Stomach (tissue), 9 donors: ENCODE data around the gene KLF14. TPM values are rescaled to one million over a fixed set of nuclear protein-coding genes. Genes with fewer than 3 reads are reported as not detected.

Experiments
- DNase-seq, 2 donors: peaks; one replicate each; pipeline versions ENCODE4 v3.0.0 to v3.0.0-alpha.2; 2013 to 2019
- H3K27ac ChIP-seq, 5 donors: fragments of 200-600 bp in 4 of 5; sonication (generic) in 4 of 5; one replicate each; pipeline ENCODE4 v1.5.1; 2013 to 2019; ENCODE audit warnings: mild to moderate bottlenecking in 1 of 5, moderate library complexity in 1 of 5
- H3K27me3 ChIP-seq, 3 donors: fragments of 200-600 bp; sonication (generic); one replicate each; pipeline ENCODE4 v1.5.1; 2017 to 2019; ENCODE audit warnings: mixed run types in 1 of 3
- H3K36me3 ChIP-seq, 4 donors: fragments of 200-600 bp; sonication (generic); 1 replicate in 3 of 4; 2 replicates in 1 of 4; pipeline ENCODE4 v1.5.1; 2016 to 2019
- H3K4me1 ChIP-seq, 4 donors: fragments of 200-600 bp; sonication (generic); one replicate each; pipeline ENCODE4 v1.5.1; 2016 to 2019
- H3K4me3 ChIP-seq, 4 donors: fragments of 200-600 bp; sonication (generic) in 3 of 4; one replicate each; pipeline ENCODE4 v1.5.1; 2016 to 2019; ENCODE audit warnings: mild to moderate bottlenecking in 1 of 4
- H3K9me3 ChIP-seq, 4 donors: fragments of 200-600 bp; sonication (generic); one replicate each; pipeline ENCODE4 v1.5.1; 2016 to 2019
- CTCF ChIP-seq, 7 experiments: fragments of 450-650 bp in 4 of 7; fragments of 200-600 bp in 3 of 7; sonication (generic) in 3 of 7; IDR thresholded peaks; one replicate each; pipeline ENCODE4 v1.5.1; 2016 to 2019; ENCODE audit warnings: antibody characterized with exemption in 7 of 7, control low read depth in 2 of 7, mild to moderate bottlenecking in 1 of 7
- EP300 ChIP-seq: sonication (generic); formaldehyde crosslinking; IDR thresholded peaks from one replicate; pipeline ENCODE4 v1.6.1; 2017; ENCODE audit warnings: antibody characterized with exemption
- POLR2A ChIP-seq, 4 donors: fragments of 450-650 bp; IDR thresholded peaks; one replicate each; pipeline ENCODE4 v1.6.1; 2016; ENCODE audit warnings: antibody characterized with exemption in 4 of 4, control low read depth in 2 of 4, mild to moderate bottlenecking in 1 of 4, moderate library complexity in 1 of 4
- POLR2AphosphoS5 ChIP-seq, 3 donors: sonication (generic); formaldehyde crosslinking; IDR thresholded peaks; one replicate each; pipeline ENCODE4 v1.6.1; 2016; ENCODE audit warnings: antibody characterized with exemption in 3 of 3
- WGBS, 5 donors: extraction: QIAGEN DNeasy Blood & Tissue Kit in 3 of 5; methylation state at CpG; one replicate each; pipeline versions ENCODE4 v1.1.5 to v1.1.7; 2013 to 2018; 5-methylcytosine and 5-hydroxymethylcytosine counted together
- intact Hi-C: fragments of 100-400 bp; cut with DNase I; formaldehyde crosslinking; loops from one replicate; pipeline ENCODE4 v1.15.1; 2023; ENCODE audit warnings: low total_unique reads
- polyA plus RNA-seq, 3 donors: library from polyadenylated mRNA; stranded (reverse); fragments of 200-250 nt; gene quantifications; one replicate each; pipeline ENCODE4 v1.2.3, GENCODE V29; 2013
- total RNA-seq, 5 donors: library from RNA; depleted of rRNA; stranded (reverse); fragments of >200 nt; gene quantifications; one replicate each; pipeline versions ENCODE4 v1.1.0 to v1.2.3, GENCODE V29; 2014 to 2016
- donor health status: healthy with polysubstance abuse.
- donor health status: Bipolar disorder and iron deficiency.
- donor health status: healthy.

KLF14 gene
- total and polyA plus RNA-seq, 8 donors: 0.37 TPM; not detected in 7

- 89 to 98% (median 92%) methylated on average over 2 of the region's 2 CpGs for WGBS, 5 donors
- TF ChIP-seq CTCF (IDR thresholded peaks at IDR 0.05) (no peak), POLR2AphosphoS5 (IDR thresholded peaks at IDR 0.05) (no peak), EP300 (no peak), POLR2A (IDR thresholded peaks at IDR 0.05) (no peak)
- H3K4me3 ChIP-seq: no peak overlapping the region
- H3K27me3 ChIP-seq: no peaks in the 10 kb centered on the region
- peaks cover 0 to 8% (median 0%) of the 10 kb centered on the region in 4 donors for H3K9me3 ChIP-seq
- no peaks in the 10 kb centered on the region for H3K36me3 ChIP-seq
- intact Hi-C loops: no loop called here
- no peaks in the 10 kb centered on the region for H3K4me1 ChIP-seq
- DNase-seq: no peak
- no peak overlapping the region for H3K27ac ChIP-seq
Measured at GRCh38 chr7:130701650-130702049, 32.4 kb downstream of the KLF14 start.

- Histone ChIP-seq H3K4me1 (no peaks in the 10 kb centered on the region), H3K27me3 (no peaks in the 10 kb centered on the region), H3K9me3 (no peaks in the 10 kb centered on the region), H3K4me3 (no peak overlapping the region), H3K36me3 (no peaks in the 10 kb centered on the region), H3K27ac (no peak overlapping the region)
- TF ChIP-seq CTCF (IDR thresholded peaks at IDR 0.05): no peak
- TF ChIP-seq POLR2A (IDR thresholded peaks at IDR 0.05): no peak
- TF ChIP-seq EP300: no peak
- TF ChIP-seq POLR2AphosphoS5 (IDR thresholded peaks at IDR 0.05): no peak
- intact Hi-C loops: no loop called here
- WGBS, 5 donors: 84 to 95% (median 93%) methylated on average over 1 of the region's 1 CpG
- DNase-seq: no peak
Measured at GRCh38 chr7:130700760-130701159, 33.2 kb downstream of the KLF14 start.

GRCh38 chr7:130699686-130700085, 34.3 kb downstream of the KLF14 start:
- DNase-seq: no peak
- H3K4me1 ChIP-seq: no peaks in the 10 kb centered on the region
- TF ChIP-seq EP300 (no peak), POLR2AphosphoS5 (IDR thresholded peaks at IDR 0.05) (no peak), CTCF (IDR thresholded peaks at IDR 0.05) (no peak), POLR2A (IDR thresholded peaks at IDR 0.05) (no peak)
- H3K4me3 ChIP-seq: no peak overlapping the region
- no peaks in the 10 kb centered on the region for H3K27me3 ChIP-seq
- no peaks in the 10 kb centered on the region for H3K9me3 ChIP-seq
- intact Hi-C loops: no loop called here
- WGBS, 5 donors: 58 to 64% (median 63%) methylated on average over 4 of the region's 4 CpGs
- no peak overlapping the region for H3K27ac ChIP-seq
- H3K36me3 ChIP-seq: no peaks in the 10 kb centered on the region

- no peak overlapping the region for H3K4me3 ChIP-seq
- no peaks in the 10 kb centered on the region for H3K9me3 ChIP-seq
- TF ChIP-seq CTCF (IDR thresholded peaks at IDR 0.05): no peak
- TF ChIP-seq EP300: no peak
- no peak for TF ChIP-seq POLR2A (IDR thresholded peaks at IDR 0.05)
- no peak for TF ChIP-seq POLR2AphosphoS5 (IDR thresholded peaks at IDR 0.05)
- intact Hi-C loops: no loop called here
- DNase-seq: no peak
- H3K27me3 ChIP-seq: no peaks in the 10 kb centered on the region
- H3K27ac ChIP-seq: no peak overlapping the region
- WGBS, 5 donors: 68 to 78% (median 75%) methylated on average over 2 of the region's 2 CpGs
- no peaks in the 10 kb centered on the region for H3K36me3 ChIP-seq
- H3K4me1 ChIP-seq: no peaks in the 10 kb centered on the region
Measured at GRCh38 chr7:130697820-130698219, 36.2 kb downstream of the KLF14 start.
